CD4-positive, alpha-beta T cell treated with Interleukin-2 at 100 ng/mL for 4 hours (primary cell): ENCODE measurements around the gene ABCA10.

ENCODE experiments used
- DNase-seq: peaks from one replicate; pipeline ENCODE4 v3.0.0-alpha.2; 2020; ENCODE audit warnings: low spot score

The ABCA10 gene

DNA sequence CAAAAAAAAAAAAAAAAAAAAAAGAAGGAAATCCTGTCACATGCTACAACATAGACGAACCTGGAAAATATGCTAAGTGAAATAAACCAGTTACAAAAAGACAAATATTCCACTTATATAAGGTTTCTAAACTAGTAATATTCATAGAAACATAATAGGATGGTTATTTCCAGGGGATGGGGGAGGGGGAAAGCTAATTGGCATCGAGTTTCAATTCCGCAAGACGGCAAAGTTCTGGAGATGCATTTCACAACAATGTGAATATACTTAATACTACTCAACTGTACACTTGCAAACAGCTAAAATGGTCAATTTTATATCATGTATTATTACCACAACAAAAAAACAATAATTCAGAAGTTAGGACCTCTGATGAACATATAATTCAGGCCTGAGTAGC is 130.0 kb downstream of the ABCA10 start:
- DNase-seq: no peak
